ENCODE results near the gene ERC1.

Gene ERC1

DNA sequence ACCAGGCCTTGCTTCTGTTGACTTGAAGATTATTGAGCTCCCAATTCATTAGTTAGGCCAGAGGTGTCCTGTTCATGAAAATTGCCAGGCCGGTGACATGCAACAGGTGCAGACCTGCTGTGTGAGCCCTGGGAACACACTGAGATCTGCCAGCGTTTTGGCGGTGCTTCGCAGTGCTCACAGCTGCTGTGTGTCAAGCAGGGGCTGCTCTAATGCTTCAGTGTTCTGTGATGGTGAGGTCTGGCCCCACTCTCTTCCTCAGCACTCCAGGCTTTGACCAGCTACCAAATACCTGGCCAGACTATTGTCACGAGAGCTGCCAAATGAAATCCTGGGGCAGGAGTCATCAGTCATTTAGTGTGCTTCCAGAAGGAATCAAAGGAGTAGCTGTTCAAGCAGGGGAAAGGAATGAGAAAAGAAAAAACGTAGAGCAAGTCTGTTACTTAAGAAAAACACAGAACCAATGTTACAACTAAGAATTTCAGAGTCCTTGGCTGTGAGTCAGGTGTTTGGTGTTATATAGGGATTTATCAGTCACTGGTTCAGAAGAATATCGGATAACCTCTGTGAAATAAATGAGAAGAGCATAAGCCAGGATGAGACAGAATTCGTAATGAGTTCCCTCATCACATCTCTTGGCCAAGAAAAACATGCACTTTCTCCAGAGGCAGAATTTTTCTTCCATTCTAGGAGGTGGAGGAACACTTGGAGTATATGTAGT is 452.6 kb downstream of the ERC1 start:
- DNase-seq (ENCODE audit: low read depth in 2 of 2) = peak; percentile 46 to 91
- TF ChIP-seq, protein P1, sequence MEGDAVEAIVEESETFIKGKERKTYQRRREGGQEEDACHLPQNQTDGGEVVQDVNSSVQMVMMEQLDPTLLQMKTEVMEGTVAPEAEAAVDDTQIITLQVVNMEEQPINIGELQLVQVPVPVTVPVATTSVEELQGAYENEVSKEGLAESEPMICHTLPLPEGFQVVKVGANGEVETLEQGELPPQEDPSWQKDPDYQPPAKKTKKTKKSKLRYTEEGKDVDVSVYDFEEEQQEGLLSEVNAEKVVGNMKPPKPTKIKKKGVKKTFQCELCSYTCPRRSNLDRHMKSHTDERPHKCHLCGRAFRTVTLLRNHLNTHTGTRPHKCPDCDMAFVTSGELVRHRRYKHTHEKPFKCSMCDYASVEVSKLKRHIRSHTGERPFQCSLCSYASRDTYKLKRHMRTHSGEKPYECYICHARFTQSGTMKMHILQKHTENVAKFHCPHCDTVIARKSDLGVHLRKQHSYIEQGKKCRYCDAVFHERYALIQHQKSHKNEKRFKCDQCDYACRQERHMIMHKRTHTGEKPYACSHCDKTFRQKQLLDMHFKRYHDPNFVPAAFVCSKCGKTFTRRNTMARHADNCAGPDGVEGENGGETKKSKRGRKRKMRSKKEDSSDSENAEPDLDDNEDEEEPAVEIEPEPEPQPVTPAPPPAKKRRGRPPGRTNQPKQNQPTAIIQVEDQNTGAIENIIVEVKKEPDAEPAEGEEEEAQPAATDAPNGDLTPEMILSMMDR (IDR thresholded peaks at IDR 0.05; ENCODE audit: low read depth, low read length) = no peak
- H3K4me3 ChIP-seq (replicated peaks in 1 of 2; ENCODE audit: low read depth in 2 of 2, low read length in 2 of 2) = no peak overlapping the region

DNA sequence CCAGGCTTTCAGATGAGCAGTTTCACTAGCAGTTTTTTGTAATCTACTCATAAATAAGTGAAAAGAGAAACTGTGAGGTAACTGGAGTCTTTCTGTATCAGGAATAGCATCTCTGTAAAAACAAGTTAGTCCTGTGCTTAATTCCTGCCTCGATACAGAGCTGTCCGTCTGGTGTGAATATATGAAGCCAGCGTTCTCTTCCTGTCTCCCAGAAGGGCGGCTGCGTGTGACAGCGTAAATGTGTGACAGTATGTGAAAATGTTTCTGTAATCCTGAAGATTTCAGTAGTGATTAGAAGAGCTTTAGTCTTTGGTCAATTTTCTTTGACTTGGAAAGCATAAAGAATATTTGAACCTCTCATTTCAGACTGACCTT is 453.1 kb downstream of the ERC1 start:
- DNase-seq (ENCODE audit: low read depth in 2 of 2) = no peak
- TF ChIP-seq, protein P1 (IDR thresholded peaks at IDR 0.05; ENCODE audit: low read depth, low read length) = no peak
- peak overlapping the region in 1 of 2 donors; percentile 21 for H3K4me3 ChIP-seq (replicated peaks in 1 of 2; ENCODE audit: low read depth in 2 of 2, low read length in 2 of 2)

DNA sequence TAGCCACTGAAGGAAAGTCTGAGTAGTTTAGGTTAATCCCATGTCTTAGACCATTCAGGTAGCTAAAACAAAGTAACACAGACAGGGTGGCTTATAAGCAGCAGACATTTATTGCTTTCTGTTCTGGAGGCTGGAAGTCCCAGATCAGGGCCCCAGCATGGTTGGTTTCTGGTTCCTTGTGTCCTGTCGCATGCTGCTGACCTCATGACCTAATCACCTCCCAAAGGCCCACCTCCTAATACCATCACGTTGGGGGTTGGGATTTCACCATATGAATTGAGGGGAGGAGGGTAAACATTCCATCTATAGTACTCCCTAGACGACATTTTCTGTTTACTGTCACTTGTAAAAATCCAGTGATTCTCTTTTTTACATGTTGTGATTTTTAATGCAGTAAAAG is 454.8 kb downstream of the ERC1 start:
- TF ChIP-seq, protein P1 (IDR thresholded peaks at IDR 0.05; ENCODE audit: low read depth, low read length) = no peak
- DNase-seq (ENCODE audit: low read depth in 2 of 2) = no peak
- no peak overlapping the region for H3K4me3 ChIP-seq (replicated peaks in 1 of 2; ENCODE audit: low read depth in 2 of 2, low read length in 2 of 2)

DNA sequence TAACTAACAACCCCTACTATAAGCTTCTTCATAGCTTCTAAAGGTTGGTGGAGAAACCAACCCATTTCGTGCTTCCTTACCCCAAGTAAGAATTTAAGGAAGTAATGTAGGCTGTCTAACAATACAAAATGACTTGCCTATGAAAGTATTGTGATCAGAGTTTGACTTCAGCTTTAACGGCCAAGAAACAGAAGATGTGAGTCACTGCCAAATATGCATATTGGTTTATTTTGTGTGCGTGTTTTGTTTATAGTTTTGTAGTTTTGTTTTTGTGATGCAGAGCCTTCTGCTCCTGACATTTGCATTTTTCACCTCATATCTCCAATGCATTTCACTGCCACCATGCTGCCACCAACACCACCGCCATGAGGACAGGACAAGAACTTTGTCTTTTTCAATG is 457.3 kb downstream of the ERC1 start:
- DNase-seq (ENCODE audit: low read depth in 2 of 2) = no peak
- H3K4me3 ChIP-seq (replicated peaks in 1 of 2; ENCODE audit: low read depth in 2 of 2, low read length in 2 of 2) = no peak overlapping the region
- TF ChIP-seq, protein P1 (IDR thresholded peaks at IDR 0.05; ENCODE audit: low read depth, low read length) = no peak

DNA sequence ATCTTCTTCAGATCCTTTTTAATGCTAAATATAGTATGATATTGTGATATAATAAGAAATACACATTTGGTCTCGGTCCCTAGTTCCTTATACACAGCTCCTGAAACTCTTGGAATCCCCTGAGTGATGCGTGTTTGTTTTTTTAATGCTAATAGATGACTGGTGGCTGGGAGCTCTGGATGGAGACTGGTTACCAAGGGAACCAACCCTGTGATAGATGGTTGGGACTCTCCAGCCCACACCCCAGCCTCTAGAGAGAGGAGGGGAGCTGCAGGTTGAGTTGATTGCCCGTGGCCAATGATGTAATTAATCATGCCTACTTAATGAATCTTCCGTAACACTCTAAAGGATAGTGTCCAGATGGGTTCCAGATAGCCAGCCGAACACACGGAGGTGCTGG is 462.8 kb downstream of the ERC1 start:
- no peak overlapping the region for H3K4me3 ChIP-seq (replicated peaks in 1 of 2; ENCODE audit: low read depth in 2 of 2, low read length in 2 of 2)
- TF ChIP-seq, protein P1 (IDR thresholded peaks at IDR 0.05; ENCODE audit: low read depth, low read length) = no peak
- no peak for DNase-seq (ENCODE audit: low read depth in 2 of 2)

DNA sequence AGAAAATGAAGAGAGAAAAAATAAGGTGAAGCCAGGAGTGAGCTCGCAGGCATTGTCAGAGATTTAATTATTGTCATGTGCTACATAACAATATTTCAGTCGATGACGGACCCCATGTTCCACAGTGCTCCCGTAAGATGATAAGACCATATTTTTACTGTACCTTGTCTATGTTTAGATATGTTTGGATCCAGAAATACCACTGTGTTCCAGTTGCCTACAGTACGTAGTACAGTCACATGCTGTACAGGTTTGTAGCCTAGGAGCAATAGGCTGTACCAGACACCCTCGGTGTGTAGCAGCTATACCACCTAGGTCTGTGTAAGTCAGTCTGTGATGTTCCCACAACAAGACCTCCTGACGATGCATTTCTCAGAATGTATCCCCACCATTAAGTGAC is 465.9 kb downstream of the ERC1 start:
- no peak overlapping the region for H3K4me3 ChIP-seq (replicated peaks in 1 of 2; ENCODE audit: low read depth in 2 of 2, low read length in 2 of 2)
- DNase-seq (ENCODE audit: low read depth in 2 of 2) = no peak
- TF ChIP-seq, protein P1 (IDR thresholded peaks at IDR 0.05; ENCODE audit: low read depth, low read length) = no peak

DNA sequence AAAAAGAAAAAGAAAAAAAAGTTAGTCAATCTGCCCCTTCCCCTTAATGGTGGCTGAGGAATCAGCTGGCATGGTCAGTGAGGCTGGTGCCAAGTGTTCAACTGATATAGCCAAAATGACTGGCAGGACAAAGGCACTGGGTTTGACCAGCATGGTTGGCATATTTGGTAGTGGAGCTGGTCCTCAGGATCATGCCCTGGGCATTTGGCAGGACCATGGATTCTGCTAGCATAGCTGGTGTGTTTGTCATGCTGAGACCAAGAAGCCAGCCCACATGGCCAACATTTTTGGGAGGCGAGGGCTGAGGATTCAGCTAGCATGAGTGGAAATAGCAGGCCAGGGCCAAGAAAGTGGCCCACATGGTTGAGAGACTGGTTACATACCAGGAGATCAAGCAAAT is 466.9 kb downstream of the ERC1 start:
- H3K4me3 ChIP-seq (replicated peaks in 1 of 2; ENCODE audit: low read depth in 2 of 2, low read length in 2 of 2) = no peak overlapping the region
- peak; percentile 61 to 78 for DNase-seq (ENCODE audit: low read depth in 2 of 2)
- TF ChIP-seq, protein P1 (IDR thresholded peaks at IDR 0.05; ENCODE audit: low read depth, low read length) = no peak

All from cardiac fibroblast (primary cell).